Large intestine (tissue), 3 donors: Measurements from ENCODE around the gene SERINC2. TPM values are rescaled to one million over a fixed set of nuclear protein-coding genes. Genes with fewer than 3 reads are reported as not detected.
A peak's percentile ranks its signal among the peaks of the same experiment; 100 is the strongest.

ENCODE experiments used
- DNase-seq, 2 donors: peaks; one replicate each; pipeline versions ENCODE4 v3.0.0 to v3.0.0-alpha.2; 2013
- H3K27ac ChIP-seq: one replicate; pipeline ENCODE4 v1.5.1; 2013; ENCODE audit warnings: low read length
- H3K27me3 ChIP-seq: 2 replicates; pipeline ENCODE4 v1.6.1; 2013; ENCODE audit warnings: low read length; ENCODE audit not compliant: control insufficient read depth, insufficient read depth
- H3K36me3 ChIP-seq: 2 replicates; pipeline ENCODE4 v1.6.1; 2013; ENCODE audit warnings: low read length; ENCODE audit not compliant: control insufficient read depth, insufficient read depth
- H3K4me1 ChIP-seq: one replicate; pipeline ENCODE4 v1.6.1; 2013; ENCODE audit warnings: low read length; ENCODE audit not compliant: control insufficient read depth, insufficient read depth
- H3K4me3 ChIP-seq: one replicate; pipeline ENCODE4 v1.5.1; 2013; ENCODE audit warnings: low read length
- H3K9me3 ChIP-seq: one replicate; pipeline ENCODE4 v1.6.1; 2013; ENCODE audit warnings: mild to moderate bottlenecking, low read depth, low read length, moderate library complexity; ENCODE audit not compliant: control insufficient read depth
- WGBS: methylation state at CpG from one replicate; pipeline ENCODE4 v1.1.5; 2013; ENCODE audit warnings: low lambda C conversion rate; ENCODE audit not compliant: insufficient coverage; 5-methylcytosine and 5-hydroxymethylcytosine counted together
- polyA plus RNA-seq: library from polyadenylated mRNA; unstranded; fragments of 120-200 nt; gene quantifications from one replicate; pipeline ENCODE4 v1.2.1, GENCODE V29; 2013

The SERINC2 gene
- polyA plus RNA-seq, 1 donor: 65.3 TPM

DNA sequence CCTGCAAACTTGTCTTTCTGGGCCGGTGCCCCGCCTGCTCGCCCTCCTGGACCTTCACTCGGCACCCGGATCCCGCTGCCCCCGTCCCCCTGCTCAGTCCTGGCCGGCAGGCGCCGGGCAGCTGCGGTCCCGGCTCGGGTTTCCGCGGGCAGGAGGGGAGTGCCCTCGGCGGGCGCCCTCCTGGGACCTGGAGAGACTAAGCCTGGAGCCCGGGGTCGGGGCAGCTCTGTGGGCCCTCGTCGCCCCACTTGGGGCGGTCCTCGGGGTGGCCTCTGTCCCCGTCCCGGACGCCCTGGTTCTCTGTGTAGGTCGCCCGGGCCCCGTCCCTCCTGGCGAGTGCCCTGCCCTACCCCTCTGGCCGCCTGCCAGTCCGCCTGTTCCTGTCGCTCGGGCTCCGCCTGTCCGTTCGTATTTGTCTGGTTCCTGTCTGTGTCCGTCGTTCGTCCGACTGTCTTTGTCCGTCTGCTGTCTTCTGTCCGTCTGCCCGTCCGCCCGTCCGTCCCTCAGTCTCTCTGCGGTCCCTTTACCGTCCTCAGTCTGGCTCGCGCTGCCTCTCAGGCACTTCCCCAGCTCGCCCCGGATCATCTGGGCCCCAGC lies 490 bp downstream of the SERINC2 start:
- no CpG with 5 or more reads among the region's 54 CpGs for WGBS
- Histone ChIP-seq H3K27me3 (peaks cover 5% of the 10 kb centered on the region), H3K27ac (peak overlapping the region; percentile 90), H3K9me3 (no peaks in the 10 kb centered on the region), H3K4me1 (peaks cover 16% of the 10 kb centered on the region), H3K36me3 (no peaks in the 10 kb centered on the region), H3K4me3 (peak overlapping the region; percentile 86)
- peak; percentile 35 to 80 for DNase-seq

DNA sequence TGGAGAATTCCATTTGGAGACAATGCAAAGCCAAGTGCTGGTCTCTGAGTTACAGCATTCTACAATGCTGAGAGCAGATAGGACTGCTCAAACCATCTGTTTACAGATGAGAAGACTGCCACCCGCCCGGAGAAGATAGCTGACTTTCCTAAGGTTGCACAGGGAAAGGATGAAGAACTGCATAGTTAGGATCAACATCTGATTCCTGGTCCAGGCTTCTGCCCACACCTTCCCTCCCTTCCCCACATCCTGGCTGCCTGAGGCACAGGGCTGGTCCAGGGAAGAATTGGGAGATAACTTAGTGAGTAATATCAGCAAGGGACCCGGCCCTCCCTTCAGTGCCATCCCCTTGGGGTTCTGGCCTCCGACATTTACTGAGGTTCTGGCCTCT lies 2.0 kb downstream of the SERINC2 start:
- Histone ChIP-seq H3K36me3 (no peaks in the 10 kb centered on the region), H3K4me3 (peak overlapping the region; percentile 86), H3K27ac (no peak overlapping the region), H3K4me1 (peaks cover 16% of the 10 kb centered on the region), H3K27me3 (peaks cover 5% of the 10 kb centered on the region), H3K9me3 (no peaks in the 10 kb centered on the region)
- DNase-seq: no peak
- no CpG with 5 or more reads among the region's 4 CpGs for WGBS

DNA sequence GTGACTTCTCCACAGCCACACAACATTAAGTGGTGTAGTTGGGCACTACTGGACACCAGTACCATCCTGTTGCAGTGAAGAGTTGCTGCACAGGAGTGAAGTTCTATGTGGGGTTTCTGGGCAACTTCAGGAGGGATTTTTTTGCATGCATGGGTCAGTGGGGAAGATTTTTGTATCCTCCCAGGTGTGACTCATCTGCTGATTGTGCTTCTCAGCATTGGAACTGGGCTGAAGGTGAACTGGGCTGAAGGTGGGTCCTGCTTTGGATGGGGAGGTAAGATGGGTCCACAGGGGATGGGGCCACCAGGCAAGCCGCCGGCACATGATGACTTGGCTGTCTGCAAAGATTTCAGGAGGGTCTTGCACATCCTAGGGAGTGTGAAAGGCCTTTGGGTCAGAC lies 2.6 kb downstream of the SERINC2 start:
- DNase-seq: no peak
- WGBS: no CpG with 5 or more reads among the region's 2 CpGs
- Histone ChIP-seq H3K4me1 (peaks cover 16% of the 10 kb centered on the region), H3K4me3 (no peak overlapping the region), H3K36me3 (no peaks in the 10 kb centered on the region), H3K27me3 (peaks cover 5% of the 10 kb centered on the region), H3K9me3 (no peaks in the 10 kb centered on the region), H3K27ac (no peak overlapping the region)

DNA sequence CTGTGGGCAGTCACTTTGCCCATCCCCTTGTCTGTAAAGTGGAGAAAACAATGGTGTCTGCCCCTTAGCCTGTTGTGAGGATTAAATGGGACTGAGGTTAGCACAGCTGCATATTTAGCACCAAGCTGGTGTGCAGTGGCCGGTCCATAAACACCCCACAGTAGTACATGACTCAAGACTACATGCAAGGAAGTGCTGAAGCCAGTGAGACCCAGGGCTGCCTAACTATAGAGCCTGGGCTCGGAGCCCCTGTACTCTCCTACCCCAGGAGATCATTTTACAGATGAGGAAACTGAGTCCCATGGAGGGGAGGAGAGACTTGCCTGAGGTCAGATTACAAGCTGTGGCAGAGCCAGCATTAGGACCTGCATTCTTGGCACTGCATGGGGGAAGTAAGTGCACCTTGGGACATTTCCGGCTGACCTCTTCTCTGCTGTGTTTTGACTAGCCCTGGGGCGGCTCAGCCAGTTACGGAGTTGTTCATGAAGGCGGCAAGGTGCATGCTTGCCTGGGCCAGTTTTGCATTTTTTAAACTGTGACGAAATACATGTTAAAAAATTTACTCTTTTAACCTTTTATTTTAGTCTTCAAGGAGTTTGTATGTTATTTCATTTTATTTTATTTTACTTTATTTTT lies 3.2 kb downstream of the SERINC2 start:
- Histone ChIP-seq H3K9me3 (no peaks in the 10 kb centered on the region), H3K4me3 (no peak overlapping the region), H3K36me3 (no peaks in the 10 kb centered on the region), H3K27me3 (peaks cover 5% of the 10 kb centered on the region), H3K4me1 (peaks cover 16% of the 10 kb centered on the region), H3K27ac (no peak overlapping the region)
- WGBS: 94% methylated on average over 3 of the region's 7 CpGs
- no peak for DNase-seq

DNA sequence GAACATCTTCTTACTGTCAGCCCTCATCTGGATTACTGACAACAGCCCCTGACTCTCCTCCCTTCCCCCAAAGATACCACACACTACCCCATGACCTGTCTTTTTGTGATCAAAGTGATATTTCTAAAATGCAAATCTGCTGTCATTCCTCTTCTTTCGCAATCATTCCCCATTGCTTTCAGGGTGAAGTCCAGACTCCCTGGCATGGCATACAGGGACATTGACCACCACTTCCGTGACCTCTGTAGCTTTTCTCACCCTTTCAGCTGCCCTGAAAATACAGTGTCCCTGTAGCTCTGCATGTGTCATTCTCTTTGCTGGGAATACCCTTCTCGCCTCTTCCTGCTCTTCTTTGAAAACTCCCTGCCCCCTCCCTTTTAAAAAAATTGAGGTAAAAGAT lies 4.1 kb downstream of the SERINC2 start:
- peak; percentile 60 to 77 for DNase-seq

DNA sequence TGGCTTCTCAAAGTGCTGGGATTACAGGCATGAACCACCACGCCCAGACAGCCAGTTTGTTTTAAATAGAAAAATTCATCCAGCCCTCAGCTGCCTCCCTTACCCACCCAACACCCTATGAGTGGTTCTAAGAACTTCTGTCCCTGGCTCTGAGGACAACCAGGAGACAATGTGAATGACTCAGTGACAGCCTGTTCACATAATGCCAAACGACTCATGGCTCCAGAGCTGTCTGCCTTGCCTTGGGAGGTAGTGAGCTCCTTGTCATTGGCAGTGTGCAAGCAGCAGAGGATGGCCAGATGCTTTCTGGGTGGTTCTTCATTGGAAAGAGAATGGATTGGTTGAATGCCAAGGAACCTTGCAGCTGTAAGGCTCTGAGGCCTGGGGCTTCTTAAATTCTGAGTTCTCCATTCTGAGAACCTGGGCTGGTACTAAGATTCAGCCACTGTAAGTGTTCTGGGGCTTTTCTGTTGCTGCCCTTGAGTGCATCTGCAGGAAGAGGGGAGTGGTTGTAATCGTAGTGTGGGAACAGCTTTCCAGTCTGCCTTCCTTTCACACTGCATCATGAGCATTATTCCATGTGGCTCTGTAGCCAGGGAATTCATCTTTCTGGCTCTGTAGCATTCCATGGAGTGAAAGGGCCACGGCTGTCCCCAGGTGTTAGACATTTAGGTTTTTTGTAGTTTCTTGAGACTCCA lies 5.8 kb downstream of the SERINC2 start:
- DNase-seq: no peak

More for the DNA sequence above, 4.1 kb downstream of the SERINC2 start:
- WGBS: 20% methylated on average over 1 of the region's 3 CpGs
- Histone ChIP-seq H3K36me3 (no peaks in the 10 kb centered on the region), H3K27me3 (peaks cover 5% of the 10 kb centered on the region), H3K27ac (no peak overlapping the region), H3K4me1 (peaks cover 16% of the 10 kb centered on the region), H3K9me3 (no peaks in the 10 kb centered on the region), H3K4me3 (no peak overlapping the region)

DNA sequence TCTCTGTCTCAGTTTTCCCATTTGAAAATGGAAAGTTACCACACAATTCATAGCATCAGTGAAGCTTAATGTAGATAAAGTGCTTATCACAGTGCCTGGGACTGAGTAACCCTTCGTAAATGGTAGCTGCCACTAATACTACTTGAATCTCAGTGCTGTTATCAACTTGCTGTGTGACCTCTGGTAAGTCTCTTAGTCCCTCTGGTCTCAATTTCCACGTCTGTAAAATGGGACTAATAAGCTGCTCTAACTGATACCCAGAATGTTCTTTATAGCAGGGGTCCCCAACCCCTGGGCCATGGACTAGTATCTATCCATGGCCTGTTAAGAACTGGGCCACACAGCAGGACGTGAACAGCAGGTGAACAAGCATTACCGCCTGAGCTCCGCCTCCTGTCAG lies 7.7 kb downstream of the SERINC2 start:
- Histone ChIP-seq H3K27ac (no peak overlapping the region), H3K27me3 (no peaks in the 10 kb centered on the region), H3K4me1 (peaks cover 4% of the 10 kb centered on the region), H3K4me3 (no peak overlapping the region), H3K9me3 (no peaks in the 10 kb centered on the region), H3K36me3 (peaks cover 11% of the 10 kb centered on the region)
- no peak for DNase-seq
- 80% methylated on average over 1 of the region's 5 CpGs for WGBS

More for the DNA sequence above, 5.8 kb downstream of the SERINC2 start:
- Histone ChIP-seq H3K9me3 (no peaks in the 10 kb centered on the region), H3K27me3 (peaks cover 3% of the 10 kb centered on the region), H3K4me1 (peaks cover 12% of the 10 kb centered on the region), H3K36me3 (peaks cover 1% of the 10 kb centered on the region), H3K4me3 (no peak overlapping the region), H3K27ac (no peak overlapping the region)
- no CpG with 5 or more reads among the region's 4 CpGs for WGBS

DNA sequence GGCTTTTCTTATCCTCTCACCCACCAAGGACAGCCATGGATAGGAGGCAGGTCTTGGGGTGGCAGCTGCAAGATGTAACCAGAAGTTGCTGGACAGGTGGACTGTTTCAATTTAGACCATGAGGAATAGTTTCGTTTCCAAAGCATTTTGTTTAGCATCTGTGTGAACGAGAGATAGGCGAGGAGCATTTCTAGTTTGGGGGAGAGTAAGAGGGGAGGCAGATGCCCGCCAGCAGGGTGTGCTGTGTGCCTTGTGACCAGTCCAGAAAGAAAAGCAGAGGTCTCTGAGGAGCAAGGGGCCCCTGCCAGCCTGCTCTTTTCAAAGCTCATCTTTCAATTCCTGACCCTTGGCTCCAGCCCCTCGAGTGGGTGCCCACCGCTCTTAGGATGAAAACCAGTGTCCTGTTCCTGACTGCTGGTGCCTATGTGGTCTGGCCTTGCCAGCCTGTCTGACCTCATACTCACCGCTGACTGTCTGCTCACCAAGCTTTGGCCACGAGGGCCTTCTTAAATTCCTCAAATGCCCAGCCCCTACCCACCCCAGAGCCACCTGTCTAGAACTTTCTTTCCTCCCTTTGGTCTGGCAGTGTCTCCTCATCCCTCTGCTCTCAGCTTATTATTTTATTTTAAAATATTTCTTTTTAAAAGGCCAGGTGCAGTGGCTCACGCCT lies 8.5 kb downstream of the SERINC2 start:
- no peak for DNase-seq
- WGBS: no CpG with 5 or more reads among the region's 9 CpGs
- H3K27ac ChIP-seq: no peak overlapping the region

DNA sequence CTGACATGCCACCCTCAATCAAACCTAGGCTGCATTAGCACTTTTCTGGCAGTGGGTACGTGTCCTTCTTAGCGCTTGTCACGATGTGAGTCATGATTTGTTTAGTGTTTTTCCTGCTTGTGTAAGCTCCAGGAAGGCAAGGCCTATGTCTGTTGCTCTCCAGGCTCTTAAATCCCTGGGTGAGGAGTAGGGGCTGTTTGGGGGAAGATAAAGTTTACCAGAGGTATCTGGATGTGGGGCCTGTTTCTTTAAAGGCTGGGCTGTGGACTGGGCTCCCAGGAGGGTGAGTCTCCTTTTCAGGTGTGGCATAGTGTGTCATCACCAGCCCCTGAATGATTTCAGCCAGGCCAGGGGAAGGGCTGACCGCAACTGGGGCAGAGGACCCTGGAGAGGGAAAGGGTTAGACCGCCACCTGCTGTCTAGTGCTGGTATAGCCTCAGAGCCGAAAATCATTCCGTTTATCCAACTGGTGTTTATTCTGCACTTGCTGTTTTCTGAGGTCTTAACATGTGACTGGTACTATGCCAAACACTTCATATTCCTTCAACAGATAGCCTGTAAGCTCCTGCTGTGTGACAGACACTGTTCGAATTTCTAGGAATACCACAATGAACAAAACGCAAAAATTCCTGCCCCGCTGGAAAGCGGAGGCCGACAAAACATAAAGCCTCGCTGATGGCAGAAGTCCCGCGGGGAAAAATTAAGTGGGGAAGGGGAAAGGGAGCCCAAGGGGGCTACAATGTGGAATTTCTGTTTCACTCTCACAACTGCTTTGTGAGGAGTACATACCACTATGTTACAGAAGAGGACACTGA lies 9.7 kb downstream of the SERINC2 start:
- 40% methylated on average over 1 of the region's 15 CpGs for WGBS
- no peaks in the 10 kb centered on the region for H3K27me3 ChIP-seq
- DNase-seq: peak; percentile 56 to 57

More for the DNA sequence above, 8.5 kb downstream of the SERINC2 start:
- peaks cover 14% of the 10 kb centered on the region for H3K36me3 ChIP-seq
- no peak overlapping the region for H3K4me3 ChIP-seq
- no peaks in the 10 kb centered on the region for H3K27me3 ChIP-seq
- no peaks in the 10 kb centered on the region for H3K9me3 ChIP-seq
- peaks cover 4% of the 10 kb centered on the region for H3K4me1 ChIP-seq

More for the DNA sequence above, 9.7 kb downstream of the SERINC2 start:
- H3K9me3 ChIP-seq: no peaks in the 10 kb centered on the region
- H3K4me3 ChIP-seq: no peak overlapping the region
- H3K36me3 ChIP-seq: peaks cover 16% of the 10 kb centered on the region
- H3K4me1 ChIP-seq: no peaks in the 10 kb centered on the region
- no peak overlapping the region for H3K27ac ChIP-seq
